RWPE2 (cell line): ENCODE data around the gene SLC4A7.
A peak's percentile ranks its signal among the peaks of the same experiment; 100 is the strongest.

ENCODE experiments used
- ATAC-seq: fragments of 200-7000 bp; cut with Tn5 transposase; 3 replicates; pipeline ENCODE4 v1.9.1; 2021; ENCODE audit warnings: low read depth
- DNase-seq: peaks from one replicate; pipeline ENCODE4 v3.0.0-alpha.2; 2020; ENCODE audit warnings: low spot score
- H3K27ac ChIP-seq: fragments of 450-650 bp; 2 replicates; pipeline ENCODE4 v1.5.1; 2017; ENCODE audit warnings: mild to moderate bottlenecking; ENCODE audit not compliant: poor library complexity, severe bottlenecking
- H3K27me3 ChIP-seq: fragments of 250-450 bp; sonication (Bioruptor Pico); 2 replicates; pipeline ENCODE4 v1.5.1; 2021; ENCODE audit warnings: mild to moderate bottlenecking, moderate library complexity; ENCODE audit not compliant: insufficient read depth, poor library complexity, severe bottlenecking
- H3K36me3 ChIP-seq: fragments of 250-450 bp; sonication (Bioruptor Pico); 2 replicates; pipeline ENCODE4 v1.5.1; 2020; ENCODE audit warnings: low read depth, mild to moderate bottlenecking, moderate library complexity
- H3K4me1 ChIP-seq: fragments of 250-450 bp; sonication (Bioruptor Pico); 2 replicates; pipeline ENCODE4 v1.5.1; 2021; ENCODE audit warnings: mild to moderate bottlenecking, moderate library complexity; ENCODE audit not compliant: insufficient read depth, poor library complexity, severe bottlenecking
- H3K4me3 ChIP-seq: fragments of 250-450 bp; sonication (Bioruptor Pico); 2 replicates; pipeline ENCODE4 v1.5.1; 2021; ENCODE audit warnings: mild to moderate bottlenecking, moderate library complexity; ENCODE audit not compliant: severe bottlenecking
- H3K9me3 ChIP-seq: fragments of 250-450 bp; sonication (Bioruptor Pico); 2 replicates; pipeline ENCODE4 v1.5.1; 2021; ENCODE audit warnings: mild to moderate bottlenecking, moderate library complexity; ENCODE audit not compliant: severe bottlenecking
- CTCF ChIP-seq: fragments of 450-650 bp; IDR thresholded peaks from one replicate; pipeline ENCODE4 v1.5.1; 2017; ENCODE audit warnings: mild to moderate bottlenecking, moderate library complexity; ENCODE audit not compliant: poor library complexity, severe bottlenecking

SLC4A7 gene

GRCh38 chr3:27368831-27369607 is 115.2 kb downstream of the SLC4A7 start, which contains the start of gene NEK10:
NEK10 (minus strand) TSS chr3:27369383; CDS start chr3:27352882, 16,501 bp downstream.
- Histone ChIP-seq H3K27me3 (no peaks in the 10 kb centered on the region), H3K4me3 (peak within 1 kb of the TSS; percentile 58), H3K27ac (no peak within 1 kb of the TSS), H3K4me1 (no peaks in the 10 kb centered on the region), H3K9me3 (no peaks in the 10 kb centered on the region), H3K36me3 (peaks cover 16% of the 10 kb centered on the region)
- peak; percentile 99 for ATAC-seq
- DNase-seq, result peak; percentile 93
- no peak for TF ChIP-seq CTCF

- DNase-seq (no peak), ATAC-seq (no peak)
- H3K27ac ChIP-seq, result no peak overlapping the region
- no peak for TF ChIP-seq CTCF
- H3K4me3 ChIP-seq, result no peak overlapping the region
- H3K4me1 ChIP-seq, result no peaks in the 10 kb centered on the region
- no peaks in the 10 kb centered on the region for H3K36me3 ChIP-seq
- no peaks in the 10 kb centered on the region for H3K9me3 ChIP-seq
- no peaks in the 10 kb centered on the region for H3K27me3 ChIP-seq
Measured at GRCh38 chr3:27366062-27366591, 118.1 kb downstream of the SLC4A7 start.

GRCh38 chr3:27360113-27361078 is 123.8 kb downstream of the SLC4A7 start:
- H3K9me3 ChIP-seq, result no peaks in the 10 kb centered on the region
- H3K27ac ChIP-seq, result no peak overlapping the region
- H3K4me1 ChIP-seq, result no peaks in the 10 kb centered on the region
- no peak overlapping the region for H3K4me3 ChIP-seq
- DNase-seq, result no peak
- peak; percentile 81 for ATAC-seq
- no peaks in the 10 kb centered on the region for H3K36me3 ChIP-seq
- H3K27me3 ChIP-seq, result no peaks in the 10 kb centered on the region
- no peak for TF ChIP-seq CTCF

GRCh38 chr3:27358372-27358771 is 125.8 kb downstream of the SLC4A7 start:
- no peaks in the 10 kb centered on the region for H3K9me3 ChIP-seq
- ATAC-seq (no peak), DNase-seq (no peak)
- H3K36me3 ChIP-seq, result no peaks in the 10 kb centered on the region
- TF ChIP-seq CTCF, result no peak
- no peak overlapping the region for H3K27ac ChIP-seq
- H3K27me3 ChIP-seq, result no peaks in the 10 kb centered on the region
- no peak overlapping the region for H3K4me3 ChIP-seq
- H3K4me1 ChIP-seq, result peaks cover under 1% of the 10 kb centered on the region
